ENCODE results near the gene SDHB.

Gene SDHB

DNA sequence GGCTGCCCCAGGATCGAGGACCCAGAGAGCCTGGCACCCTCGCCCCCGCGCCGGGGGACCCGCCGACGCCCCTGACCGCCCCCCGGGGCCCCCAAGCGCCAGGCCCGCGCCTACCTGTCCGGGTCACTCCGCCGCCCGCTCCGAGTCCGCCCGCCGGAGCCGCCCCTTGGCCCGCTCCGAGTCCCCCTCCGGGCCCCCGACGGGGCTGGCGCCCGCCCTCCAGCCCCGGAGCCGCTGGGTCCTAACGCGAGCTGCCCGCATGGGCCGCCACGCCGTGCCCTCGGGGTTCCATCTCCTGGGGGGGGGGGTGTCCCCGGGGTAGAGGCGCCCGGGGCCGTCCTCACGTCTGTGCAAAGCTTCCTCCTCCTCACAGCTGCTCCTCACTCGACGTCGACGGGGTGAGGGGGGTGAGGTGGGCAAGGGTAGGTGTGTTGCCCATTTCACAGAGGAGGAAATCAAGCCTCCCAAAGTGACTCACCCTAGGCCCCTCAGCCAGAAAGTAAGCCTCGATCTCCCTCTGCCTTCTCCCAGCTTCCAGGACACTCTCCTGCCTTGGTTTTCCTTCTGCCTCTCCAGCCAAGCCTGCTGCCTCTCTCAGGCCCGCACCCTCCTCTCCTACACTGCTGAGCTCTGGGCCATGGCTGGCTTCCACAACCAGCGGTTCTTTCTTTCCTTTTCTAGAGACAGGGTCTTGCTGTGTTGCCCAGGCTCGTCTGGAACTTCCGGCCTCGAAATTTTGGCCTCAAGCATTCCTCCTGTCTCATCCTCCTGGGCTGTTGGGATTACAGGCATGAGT lies 73.2 kb downstream of the SDHB start, which contains the start of gene MFAP2:
Gene MFAP2 (minus strand): TSS at position 148 of the 796 bp plus-strand sequence. CDS start 2,347 bp downstream, outside the sequence.
- TF ChIP-seq ZFX (IDR thresholded peaks at IDR 0.05): no peak
- TF ChIP-seq CTCF (conservative IDR thresholded peaks at IDR 0.05): no peak
- H3K27ac ChIP-seq: no peak within 1 kb of the TSS

GRCh38 chr1:16979475-16980327 lies 74.1 kb downstream of the SDHB start:
- H3K27ac ChIP-seq: no peak overlapping the region
- no peak for TF ChIP-seq ZFX (IDR thresholded peaks at IDR 0.05)
- no peak for TF ChIP-seq CTCF (conservative IDR thresholded peaks at IDR 0.05)

GRCh38 chr1:16978567-16979474 lies 75.0 kb downstream of the SDHB start:
- TF ChIP-seq CTCF (conservative IDR thresholded peaks at IDR 0.05): no peak
- no peak for TF ChIP-seq ZFX (IDR thresholded peaks at IDR 0.05)
- H3K27ac ChIP-seq: no peak overlapping the region

- TF ChIP-seq ZFX (IDR thresholded peaks at IDR 0.05) (no peak), CTCF (conservative IDR thresholded peaks at IDR 0.05) (no peak)
- no peak overlapping the region for H3K27ac ChIP-seq
Measured at GRCh38 chr1:16978139-16978538, 75.7 kb downstream of the SDHB start.

GRCh38 chr1:16977377-16977776 lies 76.5 kb downstream of the SDHB start:
- no peak for TF ChIP-seq CTCF (conservative IDR thresholded peaks at IDR 0.05)
- no peak for TF ChIP-seq ZFX (IDR thresholded peaks at IDR 0.05)
- no peak overlapping the region for H3K27ac ChIP-seq

DNA sequence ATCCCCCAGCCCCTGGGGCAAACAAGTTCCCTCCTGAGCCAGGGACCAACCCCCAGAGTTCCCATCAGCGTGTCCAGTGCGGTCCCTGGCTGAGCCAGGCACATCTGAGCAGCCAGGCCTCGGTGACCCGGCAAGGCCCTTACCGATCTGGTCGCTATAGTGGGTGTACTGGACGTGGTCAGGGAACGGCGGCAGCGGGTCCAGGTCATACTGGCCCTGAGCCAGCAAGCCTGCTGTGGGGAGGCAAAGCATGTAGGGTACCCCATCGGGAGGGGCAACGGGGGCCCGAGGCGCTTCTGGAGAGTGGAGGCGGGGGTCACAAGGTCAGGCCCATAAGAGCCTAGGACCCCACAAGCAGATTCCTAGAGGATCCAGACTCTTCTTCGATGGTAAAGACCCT lies 76.9 kb downstream of the SDHB start:
- no peak overlapping the region for H3K27ac ChIP-seq
- TF ChIP-seq CTCF (conservative IDR thresholded peaks at IDR 0.05) (no peak), ZFX (IDR thresholded peaks at IDR 0.05) (no peak)

All from C4-2B (cell line).